Limb (tissue), 2 donors: ENCODE results near the gene QKI.
"Not testable (repeated sequence)": the region's sequence is repeated elsewhere in the genome, so short reads cannot be mapped to it uniquely, and the experiment has no call there.

Experiments used
- DNase-seq, 2 donors: peaks; one replicate each; pipeline ENCODE4 v3.0.0-alpha.2; 2016; ENCODE audit errors: extremely low spot score in 2 of 2

QKI gene

GRCh38 chr6:163414117-163414945 is at the start of gene QKI:
QKI (plus strand) TSS chr6:163414718; CDS start chr6:163415194, 476 bp downstream.
- DNase-seq: peak; percentile 84 to 89

GRCh38 chr6:163366288-163366687 is 48.2 kb upstream of the QKI start:
- DNase-seq: no peak

GRCh38 chr6:163367497-163368183 is 46.9 kb upstream of the QKI start:
- no peak for DNase-seq

GRCh38 chr6:163369141-163369540 is 45.4 kb upstream of the QKI start:
- DNase-seq: no peak

- DNase-seq: no peak
Observed at GRCh38 chr6:163369628-163370365, 44.7 kb upstream of the QKI start.

- no peak for DNase-seq
Observed at GRCh38 chr6:163370464-163371117, 43.9 kb upstream of the QKI start.

GRCh38 chr6:163371129-163371528 is 43.4 kb upstream of the QKI start:
- no peak for DNase-seq

GRCh38 chr6:163373240-163373639 is 41.3 kb upstream of the QKI start:
- no peak for DNase-seq

GRCh38 chr6:163375361-163375760 is 39.2 kb upstream of the QKI start:
- DNase-seq: no peak

GRCh38 chr6:163376187-163376586 is 38.3 kb upstream of the QKI start:
- DNase-seq: no peak

GRCh38 chr6:163377561-163377960 is 37.0 kb upstream of the QKI start:
- no peak for DNase-seq

GRCh38 chr6:163380216-163380615 is 34.3 kb upstream of the QKI start:
- peak in 1 of 2 donors; percentile 48 for DNase-seq

- no peak for DNase-seq
Observed at GRCh38 chr6:163381118-163381756, 33.3 kb upstream of the QKI start.

GRCh38 chr6:163383396-163383795 is 31.1 kb upstream of the QKI start:
- DNase-seq: not testable (repeated sequence)

- no peak for DNase-seq
Observed at GRCh38 chr6:163383912-163384311, 30.6 kb upstream of the QKI start.

GRCh38 chr6:163384510-163384909 is 30.0 kb upstream of the QKI start:
- no peak for DNase-seq

- not testable (repeated sequence) for DNase-seq
Observed at GRCh38 chr6:163385503-163385902, 29.0 kb upstream of the QKI start.

GRCh38 chr6:163386329-163386908 is 28.1 kb upstream of the QKI start:
- DNase-seq: no peak

GRCh38 chr6:163387317-163387716 is 27.2 kb upstream of the QKI start:
- DNase-seq: no peak

GRCh38 chr6:163389354-163389753 is 25.2 kb upstream of the QKI start:
- no peak for DNase-seq

- DNase-seq: no peak
Observed at GRCh38 chr6:163390770-163391169, 23.7 kb upstream of the QKI start.
